ENCODE measurements around the gene DUOXA2.

DUOXA2 gene

DNA sequence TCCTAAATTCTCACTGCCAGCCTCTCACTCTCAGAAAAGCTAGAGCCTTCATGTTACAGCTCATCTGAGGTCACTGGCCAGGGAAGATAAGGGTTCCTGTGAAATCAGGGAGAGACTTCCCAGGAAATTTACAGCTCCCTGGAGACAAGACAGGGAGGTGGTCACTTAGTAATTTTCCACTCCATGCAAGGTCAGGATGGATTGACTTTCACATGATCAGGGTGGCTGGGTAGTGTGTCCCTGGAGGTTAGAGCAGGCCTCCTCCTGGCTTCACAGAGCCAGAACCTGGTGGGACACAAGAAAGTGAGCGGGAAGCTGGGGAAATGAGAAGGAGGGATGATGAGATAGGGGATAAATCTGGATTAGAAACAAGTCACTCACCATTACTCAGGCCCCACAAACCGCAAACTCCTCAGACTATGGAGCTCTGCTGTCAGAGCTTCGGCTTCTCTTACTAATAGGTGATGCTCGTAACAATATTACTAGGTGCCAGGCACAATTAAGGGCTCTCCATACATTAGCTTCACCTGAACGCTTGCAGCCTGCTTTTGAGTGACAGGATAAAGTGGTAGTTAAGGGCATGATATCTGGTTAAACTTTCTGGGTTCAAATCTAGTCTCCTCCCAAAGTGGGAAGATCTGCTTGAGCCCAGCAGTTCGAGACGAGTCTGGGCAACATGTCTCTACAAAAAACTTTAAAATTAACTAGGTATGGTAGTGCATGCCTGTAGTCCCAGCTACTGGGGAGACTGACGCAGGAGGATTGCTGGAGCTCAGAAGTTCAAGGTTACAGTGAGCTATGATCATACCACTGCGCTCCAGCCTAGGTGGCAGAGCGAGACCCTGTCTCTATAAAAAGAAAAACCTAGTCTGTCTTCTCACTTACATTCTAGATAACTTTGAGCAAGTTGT, 25.1 kb upstream of the DUOXA2 start:
- DNase-seq = no peak
- peaks cover 47 to 54% of the 10 kb centered on the region in 2 donors for H3K27me3 Mint-ChIP-seq
- H3K9me3 Mint-ChIP-seq = no peaks in the 10 kb centered on the region
- no peak overlapping the region for H3K4me3 Mint-ChIP-seq
- no peak for ATAC-seq (replicated peaks)
- no peak overlapping the region for H3K27ac Mint-ChIP-seq
- H3K36me3 Mint-ChIP-seq (ENCODE audit: insufficient read depth) = no peaks in the 10 kb centered on the region
- no peaks in the 10 kb centered on the region for H3K4me1 Mint-ChIP-seq (ENCODE audit: low read depth in 2 of 2)

DNA sequence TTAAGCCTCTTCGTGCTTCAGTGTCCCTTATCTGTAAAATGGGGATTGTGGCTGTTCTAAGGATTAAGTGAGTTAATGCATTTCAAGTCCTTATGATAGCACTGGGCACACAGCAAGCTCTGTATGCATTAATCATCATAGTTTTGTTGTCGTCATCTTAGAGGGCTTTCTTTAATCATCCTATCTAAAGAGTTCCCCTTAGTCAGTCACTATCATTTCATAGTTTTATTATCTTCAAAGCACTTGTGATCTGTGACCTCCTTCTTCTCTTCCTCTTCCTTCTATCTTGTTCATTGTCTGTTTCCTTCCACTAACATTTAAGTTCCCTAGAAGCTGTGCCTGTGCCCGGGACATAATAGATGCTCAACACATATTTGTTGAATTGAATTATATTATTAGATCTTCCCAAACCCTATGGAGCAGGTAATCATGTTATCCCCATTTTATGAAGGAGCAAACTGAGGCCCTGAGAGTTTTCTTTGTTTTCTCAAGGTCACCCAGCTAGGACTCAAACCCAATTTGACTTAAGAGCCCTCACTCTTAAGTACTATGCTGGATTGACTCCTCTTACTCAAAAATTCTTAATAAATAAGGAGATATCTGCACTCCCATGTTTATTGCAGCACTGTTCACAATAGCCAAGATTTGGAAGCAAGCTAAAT, 24.3 kb upstream of the DUOXA2 start:
- DNase-seq (no peak), ATAC-seq (replicated peaks) (no peak)
- no peak overlapping the region for H3K4me3 Mint-ChIP-seq
- H3K27me3 Mint-ChIP-seq = peaks cover 43 to 48% of the 10 kb centered on the region in 2 donors
- H3K4me1 Mint-ChIP-seq (ENCODE audit: low read depth in 2 of 2) = no peaks in the 10 kb centered on the region
- H3K27ac Mint-ChIP-seq = no peak overlapping the region
- H3K36me3 Mint-ChIP-seq (ENCODE audit: insufficient read depth) = no peaks in the 10 kb centered on the region
- no peaks in the 10 kb centered on the region for H3K9me3 Mint-ChIP-seq

DNA sequence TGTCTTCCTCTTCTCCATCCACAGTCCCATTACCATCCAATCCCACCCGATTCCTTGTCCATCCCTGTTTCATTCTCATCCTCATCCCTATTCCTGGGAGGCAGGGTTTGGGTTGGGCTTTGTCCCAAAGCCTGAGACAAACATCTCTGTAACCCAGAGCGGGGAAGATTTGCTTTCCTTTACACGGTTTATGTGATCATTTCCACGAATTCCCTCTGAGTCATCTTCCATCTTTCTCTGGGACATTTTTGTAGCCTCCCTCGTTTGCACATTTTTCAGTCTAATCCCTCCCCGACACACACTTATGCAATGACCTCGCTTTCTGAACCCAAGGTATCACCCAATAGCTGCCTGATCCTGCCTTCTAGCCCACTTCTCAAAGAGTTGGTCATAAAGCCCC, 23.0 kb upstream of the DUOXA2 start:
- H3K27ac Mint-ChIP-seq = no peak overlapping the region
- peaks cover 42 to 43% of the 10 kb centered on the region in 2 donors for H3K27me3 Mint-ChIP-seq
- H3K4me3 Mint-ChIP-seq = no peak overlapping the region
- H3K4me1 Mint-ChIP-seq (ENCODE audit: low read depth in 2 of 2) = no peaks in the 10 kb centered on the region
- no peaks in the 10 kb centered on the region for H3K36me3 Mint-ChIP-seq (ENCODE audit: insufficient read depth)
- no peak for DNase-seq
- ATAC-seq (replicated peaks) = no peak
- no peaks in the 10 kb centered on the region for H3K9me3 Mint-ChIP-seq

DNA sequence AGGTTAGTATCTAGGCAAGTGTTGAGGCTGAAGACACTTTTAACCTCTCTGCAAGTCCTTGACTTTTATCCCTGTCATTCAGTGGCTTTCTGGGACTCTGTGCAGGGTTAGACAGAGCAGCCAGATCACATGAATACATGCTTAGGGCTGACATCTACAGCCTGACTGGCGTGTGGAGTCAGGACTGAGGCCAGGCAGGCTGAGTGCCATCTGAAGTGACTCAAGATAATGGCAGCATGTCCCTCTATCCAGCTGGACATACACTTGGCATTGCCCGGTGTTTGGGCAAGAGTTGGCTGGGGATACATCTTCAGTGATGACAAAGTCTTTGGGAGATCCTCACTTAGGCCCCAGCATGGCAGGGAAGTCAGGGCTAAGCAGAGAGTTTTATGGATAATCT, 22.6 kb upstream of the DUOXA2 start:
- no peak overlapping the region for H3K27ac Mint-ChIP-seq
- H3K36me3 Mint-ChIP-seq (ENCODE audit: insufficient read depth) = no peaks in the 10 kb centered on the region
- DNase-seq = no peak
- H3K9me3 Mint-ChIP-seq = no peaks in the 10 kb centered on the region
- H3K4me1 Mint-ChIP-seq (ENCODE audit: low read depth in 2 of 2) = no peaks in the 10 kb centered on the region
- H3K27me3 Mint-ChIP-seq = peaks cover 42 to 43% of the 10 kb centered on the region in 2 donors
- ATAC-seq (replicated peaks) = no peak
- no peak overlapping the region for H3K4me3 Mint-ChIP-seq

DNA sequence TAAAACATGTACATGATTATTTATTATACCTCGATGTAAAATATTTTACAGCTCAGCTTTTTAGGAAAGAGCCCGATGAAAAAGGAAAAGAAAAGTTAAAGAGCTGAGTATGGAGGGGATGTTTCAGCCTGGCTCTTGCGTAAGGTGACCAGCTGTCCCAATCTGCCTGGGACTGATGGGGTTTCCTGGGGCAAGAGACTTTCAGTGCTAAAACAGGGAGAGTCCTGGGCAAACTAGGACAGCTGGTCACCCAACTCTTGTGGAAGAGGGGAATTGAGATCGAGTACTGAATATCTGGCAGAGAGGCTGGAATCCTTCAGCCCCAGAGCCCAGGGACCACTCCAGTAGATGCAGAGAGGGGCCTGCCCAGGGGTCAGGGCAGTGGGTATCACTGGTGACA, 21.1 kb upstream of the DUOXA2 start:
- DNase-seq (no peak), ATAC-seq (replicated peaks) (no peak)
- Mint-ChIP-seq H3K4me1 (ENCODE audit: low read depth in 2 of 2) (no peaks in the 10 kb centered on the region), H3K9me3 (no peaks in the 10 kb centered on the region), H3K27ac (no peak overlapping the region), H3K36me3 (ENCODE audit: insufficient read depth) (no peaks in the 10 kb centered on the region), H3K27me3 (peaks cover 34 to 35% of the 10 kb centered on the region in 2 donors), H3K4me3 (no peak overlapping the region)

DNA sequence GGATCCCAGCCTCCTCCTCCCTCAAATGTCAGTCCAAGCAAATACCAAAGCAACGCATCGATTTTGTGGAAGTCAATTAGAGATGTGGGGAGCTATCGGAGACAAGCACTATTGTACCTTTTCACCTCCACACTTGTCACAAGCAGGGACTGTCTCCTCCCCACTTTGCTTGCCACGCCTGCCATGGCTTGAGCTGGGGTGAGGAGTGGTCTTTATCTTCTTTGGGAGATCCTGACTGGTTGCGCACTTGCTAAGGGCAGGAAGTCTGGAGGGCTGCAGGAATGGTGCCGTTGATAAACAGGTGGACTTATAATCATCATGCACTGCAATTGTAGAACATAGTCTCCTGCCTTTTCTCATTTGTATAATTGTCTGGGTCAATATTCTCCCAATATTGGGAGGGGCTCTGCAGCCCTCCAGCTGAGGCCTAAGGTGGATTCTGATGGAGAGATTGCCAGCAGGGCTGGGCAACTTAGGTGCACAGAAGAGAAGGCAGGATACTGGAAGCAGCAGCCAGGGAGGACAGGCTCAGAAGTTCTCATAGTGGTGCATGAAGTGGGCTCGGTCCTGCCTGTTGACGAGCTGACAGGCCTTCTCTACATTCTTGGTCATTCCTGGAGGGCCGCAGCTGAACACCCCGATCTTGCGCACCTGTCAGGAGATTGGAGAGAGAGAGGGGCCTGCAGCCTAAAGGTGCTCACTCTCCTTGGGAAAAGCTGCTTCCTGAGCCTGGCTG, 20.3 kb upstream of the DUOXA2 start:
- Mint-ChIP-seq H3K27me3 (peaks cover 32% of the 10 kb centered on the region in 2 donors), H3K36me3 (ENCODE audit: insufficient read depth) (no peaks in the 10 kb centered on the region), H3K4me1 (ENCODE audit: low read depth in 2 of 2) (no peaks in the 10 kb centered on the region), H3K27ac (no peak overlapping the region), H3K4me3 (no peak overlapping the region), H3K9me3 (no peaks in the 10 kb centered on the region)
- DNase-seq (no peak), ATAC-seq (replicated peaks) (no peak)

DNA sequence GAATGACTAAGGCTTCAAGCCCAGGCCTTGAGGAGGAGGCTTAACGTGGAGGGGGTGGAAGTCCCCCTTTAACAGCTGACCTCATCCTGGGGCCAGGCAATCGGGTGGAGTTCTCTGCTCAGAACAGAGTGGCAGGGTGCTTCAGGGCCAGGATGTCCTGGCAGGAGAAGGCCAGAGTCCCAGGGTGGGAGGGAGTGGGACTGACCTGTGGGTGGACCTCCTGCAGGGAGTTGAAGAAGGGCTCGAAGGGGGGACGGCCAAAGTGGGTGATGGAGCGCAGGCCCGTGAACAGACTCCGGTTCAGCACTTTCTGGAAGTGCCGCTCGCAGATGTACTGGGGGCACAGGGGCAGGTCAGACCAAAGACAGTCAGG, 19.8 kb upstream of the DUOXA2 start:
- Mint-ChIP-seq H3K36me3 (ENCODE audit: insufficient read depth) (no peaks in the 10 kb centered on the region), H3K27me3 (peaks cover 30% of the 10 kb centered on the region in 2 donors), H3K27ac (no peak overlapping the region), H3K4me3 (no peak overlapping the region), H3K4me1 (ENCODE audit: low read depth in 2 of 2) (no peaks in the 10 kb centered on the region), H3K9me3 (no peaks in the 10 kb centered on the region)
- DNase-seq (no peak), ATAC-seq (replicated peaks) (no peak)

DNA sequence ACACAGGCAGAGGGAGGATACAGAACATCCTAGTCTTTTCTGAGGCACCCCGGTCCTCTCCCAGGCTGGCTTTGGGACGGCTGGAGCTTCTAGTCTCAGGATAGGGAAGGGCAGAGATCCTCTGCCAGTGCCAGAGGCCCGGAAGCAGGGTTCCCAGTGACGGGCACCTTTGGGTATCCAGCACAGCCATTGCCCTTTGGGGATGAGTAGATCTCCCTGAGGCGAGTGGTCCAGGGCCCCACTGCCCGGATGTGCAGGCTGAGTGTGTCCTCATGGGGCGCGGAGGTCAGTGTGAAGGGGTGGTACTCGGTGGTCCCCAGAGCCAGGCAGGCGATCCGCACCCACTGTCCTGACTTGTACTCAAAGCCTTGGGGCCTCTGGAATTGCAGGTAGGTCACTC, 18.5 kb upstream of the DUOXA2 start:
- ATAC-seq (replicated peaks) = no peak
- no peak for DNase-seq
- Mint-ChIP-seq H3K27ac (no peak overlapping the region), H3K36me3 (ENCODE audit: insufficient read depth) (no peaks in the 10 kb centered on the region), H3K4me1 (ENCODE audit: low read depth in 2 of 2) (no peaks in the 10 kb centered on the region), H3K4me3 (no peak overlapping the region), H3K27me3 (peaks cover 32 to 42% of the 10 kb centered on the region in 2 donors), H3K9me3 (no peaks in the 10 kb centered on the region)

DNA sequence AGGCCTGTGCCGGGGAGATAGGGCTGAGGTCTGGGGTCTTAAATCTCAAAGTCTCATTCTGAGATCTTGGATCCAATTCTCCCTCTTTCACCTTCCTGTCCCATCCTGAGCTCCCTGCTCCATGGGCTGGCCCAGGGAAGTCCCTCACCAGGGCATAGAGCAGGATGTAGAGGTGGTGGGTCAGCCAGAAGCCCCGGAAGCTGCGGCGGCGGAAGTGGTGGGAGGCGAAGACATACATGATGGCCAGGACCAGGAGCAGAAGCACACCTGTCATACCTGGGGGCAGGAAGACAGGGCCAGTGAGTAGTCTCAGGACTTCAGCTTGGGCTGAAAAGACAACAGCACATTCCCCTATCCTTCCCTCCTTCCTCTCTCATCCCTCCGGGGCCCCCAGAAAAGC, 16.7 kb upstream of the DUOXA2 start:
- peaks cover 25 to 42% of the 10 kb centered on the region in 2 donors for H3K27me3 Mint-ChIP-seq
- H3K4me1 Mint-ChIP-seq (ENCODE audit: low read depth in 2 of 2) = no peaks in the 10 kb centered on the region
- no peaks in the 10 kb centered on the region for H3K36me3 Mint-ChIP-seq (ENCODE audit: insufficient read depth)
- no peaks in the 10 kb centered on the region for H3K9me3 Mint-ChIP-seq
- H3K27ac Mint-ChIP-seq = no peak overlapping the region
- no peak overlapping the region for H3K4me3 Mint-ChIP-seq
- ATAC-seq (replicated peaks) (no peak), DNase-seq (no peak)

DNA sequence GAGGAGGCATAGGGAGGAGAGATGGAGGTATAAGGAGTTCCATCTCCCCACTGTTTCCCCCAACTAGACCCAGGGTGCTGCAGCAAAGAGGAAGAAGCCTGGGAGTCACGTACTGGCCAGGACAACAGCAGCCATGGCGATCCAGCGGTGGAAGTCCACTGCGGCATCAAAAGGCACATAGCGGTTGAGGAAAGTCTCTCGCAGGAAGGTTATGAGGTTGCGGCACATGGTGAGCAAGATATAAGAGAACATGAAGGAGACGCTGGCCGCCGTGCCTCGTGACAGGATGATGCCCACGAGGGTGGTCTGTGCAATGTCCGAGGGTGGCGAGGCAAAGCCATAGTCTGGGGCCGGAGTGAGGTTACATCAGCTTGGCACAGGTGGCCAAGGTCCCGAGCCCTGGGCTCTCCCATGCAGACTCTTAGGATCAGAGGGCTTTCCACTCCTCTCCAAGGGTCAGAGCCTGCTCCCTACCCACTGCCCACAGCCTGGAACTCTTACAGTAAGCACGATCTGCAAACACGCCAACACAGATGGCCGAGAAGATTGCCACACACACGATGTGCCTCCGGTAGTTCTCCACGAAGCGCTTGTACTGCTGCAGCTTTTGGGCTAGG, 14.5 kb upstream of the DUOXA2 start:
- peaks cover 37 to 56% of the 10 kb centered on the region in 2 donors for H3K27me3 Mint-ChIP-seq
- DNase-seq = no peak
- no peak overlapping the region for H3K27ac Mint-ChIP-seq
- no peaks in the 10 kb centered on the region for H3K9me3 Mint-ChIP-seq
- H3K4me3 Mint-ChIP-seq = no peak overlapping the region
- no peak for ATAC-seq (replicated peaks)
- no peaks in the 10 kb centered on the region for H3K36me3 Mint-ChIP-seq (ENCODE audit: insufficient read depth)
- no peaks in the 10 kb centered on the region for H3K4me1 Mint-ChIP-seq (ENCODE audit: low read depth in 2 of 2)

DNA sequence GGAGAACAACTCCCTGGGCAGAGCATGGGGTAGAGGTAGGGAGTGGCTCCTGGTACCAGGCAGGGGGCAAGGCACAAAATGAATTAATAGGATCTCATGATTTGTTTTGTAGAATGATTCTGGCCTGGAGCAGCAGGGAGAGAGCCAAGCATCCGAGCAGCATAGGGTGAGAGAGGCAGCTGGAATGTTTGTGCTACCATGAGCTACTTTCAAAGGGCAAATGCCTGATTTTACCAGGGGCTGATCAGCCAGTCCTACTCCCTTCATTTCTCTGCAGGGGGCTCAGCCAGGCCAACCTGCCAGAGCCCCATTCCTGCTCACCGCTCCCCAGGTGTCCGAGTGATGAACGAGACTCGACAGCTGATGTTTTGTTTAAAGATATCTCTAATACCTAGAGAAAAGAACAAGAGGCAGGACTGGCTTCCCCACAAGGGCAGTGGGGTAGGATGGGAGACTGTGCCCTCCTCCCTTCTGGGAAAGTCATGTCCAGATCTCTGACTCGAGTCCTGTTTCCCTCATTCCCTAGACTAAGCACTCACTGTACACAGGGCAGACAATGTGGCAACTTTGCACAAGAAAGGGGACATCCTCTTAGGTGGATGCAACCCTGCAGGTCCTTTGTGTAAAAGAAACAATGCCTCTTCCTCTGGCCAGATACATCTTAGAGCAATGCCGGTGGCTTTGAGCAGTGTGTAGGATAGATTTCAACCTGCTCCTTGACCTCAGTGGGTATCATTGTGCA, 13.1 kb upstream of the DUOXA2 start:
- Mint-ChIP-seq H3K4me1 (ENCODE audit: low read depth in 2 of 2) (no peaks in the 10 kb centered on the region), H3K27ac (no peak overlapping the region), H3K9me3 (no peaks in the 10 kb centered on the region), H3K27me3 (peaks cover 40 to 70% of the 10 kb centered on the region in 2 donors), H3K36me3 (ENCODE audit: insufficient read depth) (no peaks in the 10 kb centered on the region), H3K4me3 (no peak overlapping the region)
- ATAC-seq (replicated peaks) (no peak), DNase-seq (no peak)

DNA sequence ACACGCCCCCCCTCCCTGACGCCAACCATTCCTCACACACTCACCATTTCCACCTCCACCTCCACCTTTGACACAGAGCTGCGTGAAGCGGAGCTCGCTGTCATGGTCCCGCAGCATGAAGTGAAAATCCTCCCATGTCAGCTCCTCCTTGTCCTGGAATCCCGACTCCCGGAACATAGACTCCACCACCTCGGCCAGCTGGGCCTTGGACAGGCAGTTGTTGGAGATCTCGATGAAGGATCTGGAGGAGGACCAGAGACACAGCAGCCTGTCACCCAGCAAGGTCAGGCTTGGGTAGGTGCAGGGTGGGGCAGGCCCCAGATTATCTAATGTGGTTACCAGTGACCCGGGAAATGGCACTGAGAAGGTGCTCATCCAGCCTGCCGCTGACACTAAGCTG, 12.4 kb upstream of the DUOXA2 start:
- ATAC-seq (replicated peaks) = no peak
- peaks cover 47 to 77% of the 10 kb centered on the region in 2 donors for H3K27me3 Mint-ChIP-seq
- no peak overlapping the region for H3K4me3 Mint-ChIP-seq
- DNase-seq = no peak
- H3K36me3 Mint-ChIP-seq (ENCODE audit: insufficient read depth) = no peaks in the 10 kb centered on the region
- H3K9me3 Mint-ChIP-seq = no peaks in the 10 kb centered on the region
- no peak overlapping the region for H3K27ac Mint-ChIP-seq
- H3K4me1 Mint-ChIP-seq (ENCODE audit: low read depth in 2 of 2) = no peaks in the 10 kb centered on the region

DNA sequence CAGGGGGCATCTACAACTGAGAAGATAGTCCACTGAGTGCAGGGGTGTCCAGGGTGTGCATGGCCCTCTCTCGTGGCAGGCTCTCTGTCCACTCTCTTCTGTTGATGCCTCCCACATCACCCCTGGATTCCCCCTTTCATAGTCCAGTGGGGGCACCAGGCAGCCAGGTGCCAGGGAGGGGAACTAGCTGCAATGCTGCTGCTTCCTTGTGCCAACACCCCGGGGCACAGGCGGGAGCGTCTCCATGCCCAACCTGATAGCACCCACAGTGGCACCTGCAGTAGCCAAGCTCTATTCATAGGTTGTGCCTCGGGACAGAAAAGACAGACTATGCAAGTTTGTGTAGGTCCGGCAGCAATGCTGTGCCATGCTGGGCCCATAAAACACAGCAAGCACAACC, 11.9 kb upstream of the DUOXA2 start:
- peaks cover 50 to 81% of the 10 kb centered on the region in 2 donors for H3K27me3 Mint-ChIP-seq
- H3K4me3 Mint-ChIP-seq = no peak overlapping the region
- DNase-seq = no peak

More for the DNA sequence above, 11.9 kb upstream of the DUOXA2 start:
- no peaks in the 10 kb centered on the region for H3K4me1 Mint-ChIP-seq (ENCODE audit: low read depth in 2 of 2)
- H3K36me3 Mint-ChIP-seq (ENCODE audit: insufficient read depth) = no peaks in the 10 kb centered on the region
- no peak for ATAC-seq (replicated peaks)
- H3K9me3 Mint-ChIP-seq = no peaks in the 10 kb centered on the region
- H3K27ac Mint-ChIP-seq = no peak overlapping the region
